Colonic mucosa (tissue), 4 donors: Measurements from ENCODE around the gene USP33. TPM values are rescaled to one million over a fixed set of nuclear protein-coding genes. Genes with fewer than 3 reads are reported as not detected.

Source experiments
- DNase-seq: peaks from one replicate; pipeline ENCODE4 v3.0.0-alpha.2; 2020
- H3K27ac ChIP-seq: fragments of 200-600 bp; one replicate; pipeline ENCODE4 v1.8.0; 2021
- H3K27me3 ChIP-seq: fragments of 200-600 bp; one replicate; pipeline ENCODE4 v1.8.0; 2021
- H3K36me3 ChIP-seq: fragments of 200-600 bp; one replicate; pipeline ENCODE4 v1.8.0; 2021
- H3K4me1 ChIP-seq: fragments of 200-600 bp; one replicate; pipeline ENCODE4 v1.8.0; 2021; ENCODE audit warnings: mild to moderate bottlenecking
- H3K4me3 ChIP-seq: fragments of 200-600 bp; one replicate; pipeline ENCODE4 v1.8.0; 2021
- H3K9ac ChIP-seq, 2 donors: one replicate each; pipeline ENCODE4 v1.7.0; 2013; ENCODE audit warnings: control low read depth in 2 of 2, low read depth in 2 of 2, low read length in 2 of 2
- H3K9me3 ChIP-seq: fragments of 200-600 bp; one replicate; pipeline ENCODE4 v1.8.0; 2021
- CTCF ChIP-seq: fragments of 200-600 bp; IDR thresholded peaks from one replicate; pipeline ENCODE4 v1.8.0; 2022; ENCODE audit warnings: antibody characterized with exemption, mild to moderate bottlenecking
- intact Hi-C: fragments of 100-400 bp; cut with DNase I; formaldehyde crosslinking; loops from one replicate; pipeline ENCODE4 v1.14.1; 2022
- total RNA-seq, 2 donors: library from RNA; stranded (reverse); fragmentation: NEBNext Ultra II Directional in 1 of 2; extraction: Animal tissue kit (Norgen Biotek cat#: 25700) in 1 of 2; gene quantifications; one replicate each; pipeline ENCODE4 v1.2.1, GENCODE V29; 2021
- donor health status: healthy.
- donor health status: DM: no; HTN: no; CAD: no.
- donor health status: DM: no; HTN: no; CAD: no.

Gene USP33
- total RNA-seq, 2 donors from 2014 or later: 43.9 to 54.0 TPM

GRCh38 chr1:77732090-77732489, 27.6 kb downstream of the USP33 start:
- H3K27me3 ChIP-seq: no peaks in the 10 kb centered on the region

GRCh38 chr1:77725706-77726105, 33.9 kb downstream of the USP33 start:
- Histone ChIP-seq H3K27me3 (no peaks in the 10 kb centered on the region), H3K36me3 (peaks cover 6% of the 10 kb centered on the region), H3K4me1 (no peaks in the 10 kb centered on the region), H3K9me3 (no peaks in the 10 kb centered on the region), H3K9ac (no peak overlapping the region), H3K27ac (no peak overlapping the region), H3K4me3 (no peak overlapping the region)
- TF ChIP-seq CTCF: no peak
- DNase-seq: no peak
- intact Hi-C loops: loop anchor here (10.0 kb wide), 1 partner anchor 229 kb away; no protein-coding TSS in a partner anchor

More at GRCh38 chr1:77732090-77732489, 27.6 kb downstream of the USP33 start:
- Histone ChIP-seq H3K36me3 (no peaks in the 10 kb centered on the region), H3K4me3 (no peak overlapping the region), H3K9me3 (no peaks in the 10 kb centered on the region), H3K4me1 (no peaks in the 10 kb centered on the region), H3K9ac (no peak overlapping the region), H3K27ac (no peak overlapping the region)
- TF ChIP-seq CTCF: no peak
- intact Hi-C loops: no loop called here
- no peak for DNase-seq

- intact Hi-C loops: no loop called here
- TF ChIP-seq CTCF: no peak
- no peak overlapping the region for H3K27ac ChIP-seq
- no peak overlapping the region for H3K9ac ChIP-seq
- H3K4me3 ChIP-seq: no peak overlapping the region
- DNase-seq: no peak
- H3K9me3 ChIP-seq: no peaks in the 10 kb centered on the region
- no peaks in the 10 kb centered on the region for H3K4me1 ChIP-seq
- H3K27me3 ChIP-seq: no peaks in the 10 kb centered on the region
- H3K36me3 ChIP-seq: peaks cover 6% of the 10 kb centered on the region
These were observed 41.5 kb downstream of the USP33 start for GRCh38 chr1:77718181-77718580.

GRCh38 chr1:77716065-77716464, 43.6 kb downstream of the USP33 start:
- intact Hi-C loops: no loop called here

GRCh38 chr1:77709727-77710126, 49.9 kb downstream of the USP33 start:
- H3K27ac ChIP-seq: no peak overlapping the region
- H3K4me3 ChIP-seq: no peak overlapping the region
- intact Hi-C loops: no loop called here
- H3K9me3 ChIP-seq: no peaks in the 10 kb centered on the region
- no peaks in the 10 kb centered on the region for H3K27me3 ChIP-seq
- TF ChIP-seq CTCF: no peak
- DNase-seq: no peak
- H3K36me3 ChIP-seq: peaks cover 5% of the 10 kb centered on the region
- no peaks in the 10 kb centered on the region for H3K4me1 ChIP-seq
- H3K9ac ChIP-seq: no peak overlapping the region

More at GRCh38 chr1:77716065-77716464, 43.6 kb downstream of the USP33 start:
- Histone ChIP-seq H3K9me3 (no peaks in the 10 kb centered on the region), H3K27ac (no peak overlapping the region), H3K27me3 (no peaks in the 10 kb centered on the region), H3K4me1 (no peaks in the 10 kb centered on the region), H3K4me3 (no peak overlapping the region), H3K9ac (no peak overlapping the region), H3K36me3 (peaks cover 5% of the 10 kb centered on the region)
- no peak for TF ChIP-seq CTCF
- no peak for DNase-seq
